DMS 273 treated with DMSO at 0.1 percent for 48 hours (cell line): Measurements from ENCODE around the gene HIVEP3.

Experiments used
- DNase-seq: peaks from one replicate; lab custom pipeline; 2025; lab: John Stamatoyannopoulos, UW

HIVEP3 gene

GRCh38 chr1:41846625-41847405 lies 71.9 kb downstream of the HIVEP3 start:
- DNase-seq, result no peak

- no peak for DNase-seq
Observed at GRCh38 chr1:41844781-41845272, 73.9 kb downstream of the HIVEP3 start.

GRCh38 chr1:41844255-41844654 lies 74.5 kb downstream of the HIVEP3 start:
- DNase-seq, result no peak

- no peak for DNase-seq
Observed at GRCh38 chr1:41842993-41843755, 75.5 kb downstream of the HIVEP3 start.

GRCh38 chr1:41842326-41842725 lies 76.4 kb downstream of the HIVEP3 start:
- no peak for DNase-seq

DNA sequence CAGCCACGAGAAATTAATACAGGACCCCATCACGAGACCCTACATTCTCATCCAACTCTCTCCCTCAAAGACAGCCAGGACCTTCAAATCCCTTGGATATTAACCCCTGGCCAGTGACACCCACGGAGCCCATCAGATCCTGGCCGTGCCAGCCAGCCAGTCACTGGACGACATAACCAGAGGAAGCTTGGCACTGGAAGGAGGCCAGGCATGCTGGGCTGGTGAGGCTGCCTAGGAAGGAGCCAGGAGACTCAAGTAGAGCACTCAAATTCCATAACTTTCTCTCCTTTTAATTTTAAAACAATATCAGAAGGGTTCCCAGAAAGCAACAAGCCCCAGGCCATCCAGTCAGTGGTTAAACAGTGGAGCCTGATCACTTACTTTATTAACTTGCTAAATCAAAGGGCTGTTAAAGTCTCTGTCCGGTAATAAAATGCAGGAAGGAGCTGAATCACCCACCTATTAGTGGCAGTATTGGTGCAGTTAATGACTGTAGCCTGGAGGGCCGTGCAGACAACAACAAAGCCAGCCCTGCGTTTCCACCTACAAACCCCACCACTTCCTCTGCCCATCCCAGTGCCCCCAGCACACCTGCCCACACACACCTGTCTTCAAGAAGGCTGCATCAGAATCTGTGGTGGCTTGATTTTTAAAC lies 78.0 kb downstream of the HIVEP3 start:
- DNase-seq, result no peak

- DNase-seq, result no peak
Observed at GRCh38 chr1:41838266-41838665, 80.5 kb downstream of the HIVEP3 start.

DNA sequence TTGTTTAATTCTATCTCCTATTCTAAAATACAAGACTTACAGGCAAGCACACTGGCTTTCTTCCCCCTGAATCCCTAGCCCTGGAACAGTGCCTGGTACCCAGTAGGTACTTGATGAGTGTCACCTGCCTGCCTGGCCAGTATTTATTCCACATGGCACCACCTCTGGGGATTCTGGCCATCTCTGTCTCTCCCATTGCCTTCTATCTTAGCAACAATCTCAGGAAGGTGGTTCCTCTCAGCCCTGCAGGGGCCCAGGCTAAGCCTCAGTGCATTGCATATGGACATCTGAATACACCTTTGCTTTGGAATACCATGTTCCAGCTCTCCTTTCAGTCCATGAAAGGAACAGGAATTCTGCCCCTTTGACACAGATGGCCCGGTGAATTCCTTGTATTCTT lies 81.0 kb downstream of the HIVEP3 start:
- no peak for DNase-seq

DNA sequence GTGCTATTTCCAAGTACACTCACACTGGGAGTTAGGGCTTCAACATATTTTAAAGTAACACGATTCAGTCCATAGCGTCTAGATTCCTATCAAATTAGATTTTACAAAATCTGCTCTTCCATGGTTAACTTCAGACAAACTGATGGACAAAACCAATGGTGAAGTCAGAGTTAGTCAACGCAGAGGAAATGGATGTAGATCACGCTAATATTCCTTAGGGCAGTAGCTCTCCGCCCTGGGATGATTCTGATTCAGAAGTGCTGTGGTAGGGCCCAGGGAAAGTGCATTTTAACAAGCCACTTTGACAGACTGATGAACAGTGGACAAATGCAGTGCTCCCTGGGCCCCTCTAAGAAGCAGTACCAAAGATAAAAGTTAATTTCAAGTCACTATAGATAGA lies 83.2 kb downstream of the HIVEP3 start:
- DNase-seq, result no peak

DNA sequence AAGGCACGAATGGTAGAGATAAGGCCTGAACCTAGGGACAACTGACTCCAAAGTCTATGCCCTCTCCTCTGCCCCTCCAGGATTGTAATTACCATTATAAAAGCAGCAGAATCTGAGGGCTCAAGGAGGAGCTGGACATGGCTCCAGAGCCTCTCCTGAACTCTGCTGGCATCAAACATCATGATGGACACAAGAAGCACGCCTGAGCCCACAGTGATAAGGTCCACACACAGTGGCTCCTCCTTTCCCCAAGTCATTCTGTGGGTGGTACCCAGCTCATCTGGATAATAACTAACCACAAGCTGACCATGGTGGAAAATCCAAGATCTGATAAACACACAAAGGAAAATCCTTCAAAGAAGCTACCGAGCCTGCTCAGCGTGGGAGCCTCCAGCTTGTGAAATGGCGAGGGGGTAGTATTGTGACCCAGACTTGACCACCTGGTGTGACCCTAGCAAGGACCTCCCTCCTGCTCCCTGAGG lies 85.2 kb downstream of the HIVEP3 start:
- DNase-seq, result no peak

- no peak for DNase-seq
Observed at GRCh38 chr1:41830726-41831125, 88.0 kb downstream of the HIVEP3 start.

DNA sequence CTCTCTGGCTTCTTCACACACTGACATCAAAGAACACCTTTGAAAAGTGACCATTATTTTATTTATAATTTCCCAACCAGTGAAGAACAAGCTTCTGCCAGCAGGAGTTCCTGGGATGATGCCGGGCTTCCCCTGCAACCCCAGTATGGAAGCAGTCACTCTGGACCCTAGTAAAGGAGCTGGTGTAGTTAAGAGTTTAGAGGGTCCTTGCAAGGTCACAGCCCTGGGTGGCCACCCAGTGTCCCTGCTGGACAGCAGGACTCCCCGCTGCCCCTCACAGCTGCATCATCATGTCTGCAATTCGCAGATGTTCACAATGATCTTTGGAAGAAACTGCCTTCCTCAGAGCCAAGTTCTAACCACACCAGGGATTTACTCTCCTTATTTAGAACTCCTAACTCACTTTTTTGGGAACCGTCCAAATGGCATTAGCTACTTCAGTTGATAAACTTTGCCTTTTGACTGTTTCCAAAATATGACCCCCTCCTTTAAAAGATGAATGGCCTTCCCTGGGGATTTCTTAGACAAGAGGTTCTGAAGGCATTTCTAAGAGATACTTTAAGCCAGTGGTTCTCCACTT lies 90.6 kb downstream of the HIVEP3 start:
- DNase-seq, result no peak

- no peak for DNase-seq
Observed at GRCh38 chr1:41823471-41823870, 95.3 kb downstream of the HIVEP3 start.

DNA sequence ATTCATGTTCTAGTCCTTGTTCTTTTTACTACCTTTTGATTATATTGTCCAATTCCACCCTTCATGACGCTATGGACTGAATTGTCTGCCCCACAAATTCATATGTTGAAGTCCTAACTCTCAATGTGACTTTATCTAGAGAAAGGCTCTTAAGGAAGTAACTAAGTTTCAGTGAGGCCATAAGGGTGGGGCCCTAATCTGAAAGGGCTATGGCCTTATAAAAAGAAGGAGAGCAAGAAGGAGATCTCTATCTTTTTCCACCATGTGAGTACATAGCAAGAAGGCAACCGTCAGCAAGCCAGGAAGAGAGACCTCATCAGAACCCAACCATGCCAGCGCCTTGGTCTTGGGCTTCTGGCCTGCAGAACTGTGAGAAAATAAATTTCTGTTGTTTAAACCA lies 95.9 kb downstream of the HIVEP3 start:
- no peak for DNase-seq

DNA sequence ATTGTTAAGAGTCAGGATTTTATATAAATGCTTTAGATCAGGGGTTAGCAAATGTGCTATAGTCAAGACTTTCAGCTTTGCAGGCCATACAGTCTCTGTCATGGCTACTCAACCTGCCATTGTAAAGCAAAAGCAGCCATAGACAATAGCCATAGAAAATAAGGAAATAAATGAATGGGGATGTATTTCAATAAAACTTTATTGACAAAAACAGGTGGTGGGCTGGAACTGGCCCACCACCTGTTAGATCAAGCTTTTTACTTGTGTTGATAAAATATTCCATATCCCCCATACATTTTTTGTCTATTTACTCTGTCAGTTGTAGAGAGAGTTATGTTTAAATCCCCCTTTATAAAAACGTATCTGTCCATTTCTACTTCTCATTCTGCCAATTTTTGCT lies 98.9 kb downstream of the HIVEP3 start:
- no peak for DNase-seq

- no peak for DNase-seq
Observed at GRCh38 chr1:41819069-41819468, 99.7 kb downstream of the HIVEP3 start.

- no peak for DNase-seq
Observed at GRCh38 chr1:41816061-41816460, 102.7 kb downstream of the HIVEP3 start.

DNA sequence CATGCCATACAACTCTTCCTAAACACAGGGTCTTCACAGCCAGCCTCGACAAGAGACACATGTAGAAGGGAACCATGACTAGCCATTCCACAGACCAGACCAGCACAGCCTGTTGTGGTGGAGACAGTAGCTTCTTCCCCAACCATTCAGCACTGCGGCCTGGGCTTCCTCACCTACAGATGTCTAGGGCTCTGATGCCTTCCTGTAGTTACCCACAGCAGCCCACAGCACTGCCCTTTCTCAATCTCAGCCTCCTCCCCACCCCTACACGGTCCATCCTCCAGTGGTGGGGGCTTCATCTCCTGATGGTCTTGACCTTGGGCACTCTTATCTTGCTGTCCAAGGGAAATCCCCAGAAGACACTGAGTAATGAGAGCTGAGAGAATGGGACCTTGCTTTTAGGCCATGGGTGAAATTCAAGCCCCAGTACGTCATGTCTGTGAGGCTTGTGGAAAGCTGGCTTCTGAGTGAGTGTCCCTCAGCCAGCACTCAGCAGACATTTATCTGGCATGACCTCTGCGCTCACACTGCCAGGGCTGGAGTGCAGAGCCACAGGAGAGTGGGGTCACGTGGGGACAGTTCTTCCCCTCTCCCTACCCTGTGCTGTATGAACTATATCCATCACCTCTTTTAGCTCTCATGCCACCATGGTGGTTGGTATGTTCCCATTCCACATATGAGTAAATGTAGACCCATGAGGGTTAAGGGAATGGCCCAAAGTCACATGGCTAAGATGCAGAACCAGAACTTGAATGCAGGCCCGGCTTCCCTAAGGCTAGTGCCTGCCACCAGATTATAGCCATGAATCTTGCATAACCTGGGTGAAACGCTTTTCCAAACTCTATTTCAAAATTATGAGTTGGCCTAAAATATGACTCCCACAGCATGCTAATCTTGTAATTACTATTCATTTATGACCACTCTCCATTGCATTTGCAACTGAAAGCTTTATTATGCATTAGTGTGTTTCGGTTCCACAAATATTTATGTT lies 104.7 kb downstream of the HIVEP3 start:
- no peak for DNase-seq

DNA sequence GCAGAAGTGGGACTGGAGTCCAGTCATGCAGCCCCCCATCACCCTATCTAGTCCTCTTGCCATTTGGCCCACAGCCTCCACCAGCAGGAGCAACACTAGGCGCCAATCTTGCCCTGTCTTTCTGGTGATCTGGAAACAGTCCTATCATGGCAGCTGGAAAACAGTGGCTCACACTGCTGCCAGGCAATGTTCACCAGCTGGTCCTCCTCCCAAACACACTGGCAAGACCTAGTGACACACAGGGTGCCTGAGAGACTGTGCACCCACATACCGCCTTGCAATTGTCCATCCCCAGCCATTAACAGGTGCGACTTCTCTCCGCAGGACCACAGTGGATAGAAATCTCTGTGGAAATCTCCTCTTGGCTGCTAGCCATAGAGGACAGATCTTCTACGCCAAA lies 105.5 kb downstream of the HIVEP3 start:
- no peak for DNase-seq

DNA sequence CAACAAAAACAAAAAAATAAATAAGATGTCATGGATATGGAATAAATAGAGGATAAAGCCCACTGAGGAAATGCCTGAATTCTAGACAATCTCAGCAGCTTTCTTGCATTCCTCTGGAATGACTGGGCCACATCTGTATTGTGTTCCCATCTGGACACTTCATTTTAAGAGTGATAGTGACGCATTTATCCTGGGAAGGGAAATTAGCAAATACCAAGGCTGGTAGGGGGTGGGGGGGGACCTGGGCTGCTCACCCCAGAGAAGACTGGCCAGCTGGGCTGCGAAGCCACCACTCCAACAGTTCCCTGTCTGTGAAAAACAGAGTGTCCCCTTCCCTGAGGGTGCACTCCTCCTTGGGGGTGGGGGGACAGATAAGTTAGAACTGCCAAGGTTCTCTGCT lies 106.3 kb downstream of the HIVEP3 start:
- no peak for DNase-seq

DNA sequence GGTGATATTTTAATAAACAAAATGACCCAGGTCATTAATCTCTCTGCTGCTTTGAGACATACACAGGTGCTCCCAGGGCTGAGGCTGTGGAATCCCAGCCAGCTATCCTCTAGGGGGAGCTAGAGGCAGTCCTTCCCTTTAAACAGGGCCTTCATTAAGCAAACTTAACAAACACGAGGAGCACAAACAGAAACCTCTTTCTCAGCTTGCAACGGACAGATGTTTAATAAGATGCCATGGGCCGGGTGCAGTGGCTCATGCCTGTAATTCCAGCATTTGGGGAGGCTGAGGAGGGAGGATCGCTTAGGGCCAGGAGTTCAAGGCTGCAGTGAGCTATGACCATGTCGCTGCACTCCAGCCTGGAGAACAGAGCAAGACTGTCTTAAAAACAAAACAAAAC lies 106.7 kb downstream of the HIVEP3 start:
- DNase-seq, result peak; percentile 25
